Limb (tissue), 2 donors: ENCODE measurements around the gene SLC25A30.
"Not testable (repeated sequence)": the region's sequence is repeated elsewhere in the genome, so short reads cannot be mapped to it uniquely, and the experiment has no call there.

ENCODE experiments used
- DNase-seq, 2 donors: peaks; one replicate each; pipeline ENCODE4 v3.0.0-alpha.2; 2016; ENCODE audit errors: extremely low spot score in 2 of 2

Gene SLC25A30

GRCh38 chr13:45391926-45392325 lies 26.2 kb downstream of the SLC25A30 start:
- DNase-seq: no peak

DNA sequence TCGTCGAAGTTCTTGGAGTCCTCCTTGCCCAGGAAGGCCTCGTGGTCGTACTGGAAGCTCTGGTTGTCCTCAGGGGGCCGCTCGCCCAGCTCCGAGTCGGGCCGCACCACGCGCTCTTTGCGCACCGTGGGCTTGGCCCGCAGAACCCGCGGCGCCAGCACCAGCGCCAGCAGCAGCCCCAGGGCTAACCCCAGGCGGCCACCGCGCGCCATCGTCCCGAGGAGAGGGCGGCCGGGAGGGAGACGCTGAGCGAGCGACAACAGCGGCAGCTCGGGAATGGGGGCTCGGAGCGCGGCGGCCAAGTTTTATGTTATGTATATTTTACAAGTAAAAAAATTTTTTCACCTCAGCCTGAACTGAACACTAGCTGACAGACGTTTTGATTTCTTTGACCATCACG lies 27.0 kb downstream of the SLC25A30 start:
- not testable (repeated sequence) for DNase-seq

DNA sequence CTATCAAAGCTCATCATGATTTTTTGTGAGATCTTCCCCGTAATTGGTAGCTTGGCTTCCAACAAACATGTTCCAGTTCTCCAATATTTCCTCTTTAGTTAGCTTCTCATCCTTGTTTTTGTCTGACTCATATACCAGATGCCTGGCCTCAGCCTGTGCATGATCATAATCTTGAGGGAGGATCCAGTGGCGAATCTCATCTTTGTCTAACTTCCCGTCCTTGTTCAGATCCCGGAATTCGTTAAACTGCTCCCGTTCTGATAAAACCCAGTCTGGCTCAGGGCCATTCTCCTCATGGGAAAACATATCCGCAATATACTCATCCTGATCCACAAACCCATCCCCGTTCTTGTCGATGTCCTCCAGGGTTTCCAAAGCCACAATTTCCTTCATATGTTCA lies 27.8 kb downstream of the SLC25A30 start:
- not testable (repeated sequence) for DNase-seq

- DNase-seq: no peak
Observed at GRCh38 chr13:45388664-45389063, 29.5 kb downstream of the SLC25A30 start.

GRCh38 chr13:45386892-45387575 lies 31.1 kb downstream of the SLC25A30 start:
- DNase-seq: not testable (repeated sequence)

DNA sequence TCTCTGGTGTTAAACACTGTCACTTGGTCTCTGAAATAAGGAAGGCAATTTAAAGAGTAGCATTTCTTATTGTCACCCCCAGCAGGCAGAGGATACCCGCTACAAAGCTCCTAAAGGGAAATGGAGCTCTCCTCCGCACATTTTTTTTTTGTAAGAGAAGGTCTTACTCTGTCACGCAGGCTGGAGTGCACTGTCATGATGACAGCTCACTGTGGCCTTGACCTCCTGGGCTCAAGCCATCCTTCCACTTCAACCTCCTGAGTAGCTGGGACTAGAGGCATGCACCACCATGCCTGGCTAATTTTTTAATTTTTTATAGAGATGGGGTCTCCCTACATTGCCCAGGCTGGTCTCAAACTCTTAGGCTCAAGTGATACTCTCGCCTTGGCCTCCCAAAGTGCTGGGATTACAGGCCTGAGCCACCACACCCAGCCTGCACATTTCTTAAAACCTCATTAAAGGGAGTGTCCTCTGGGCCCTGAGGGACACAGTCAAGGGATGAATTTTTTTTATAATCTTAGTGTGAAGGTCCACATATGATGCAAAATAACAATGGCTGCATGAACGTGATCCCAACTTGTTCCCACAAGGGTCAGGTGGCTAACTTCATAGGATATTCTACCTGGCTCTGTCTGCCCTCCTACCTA lies 32.1 kb downstream of the SLC25A30 start:
- no peak for DNase-seq

DNA sequence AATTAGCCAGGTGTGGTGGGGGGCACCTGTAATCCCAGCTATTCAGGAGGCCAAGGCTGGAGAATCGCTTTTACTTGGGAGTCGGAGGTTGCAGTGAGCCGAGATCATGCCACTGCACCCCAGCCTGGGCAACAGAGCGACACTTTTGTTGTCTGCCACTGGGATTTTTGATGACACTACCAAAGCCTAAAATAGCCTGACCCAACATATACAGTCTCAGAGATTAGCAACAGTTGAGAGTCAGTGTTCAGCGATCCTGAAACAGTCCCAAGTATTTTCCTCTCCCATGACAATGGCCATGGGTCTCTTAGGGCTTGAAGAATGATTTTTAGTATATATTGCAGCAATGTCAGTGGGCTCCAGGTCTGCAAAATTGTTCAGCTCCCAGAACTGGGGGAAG lies 32.9 kb downstream of the SLC25A30 start:
- DNase-seq: no peak

- DNase-seq: no peak
Observed at GRCh38 chr13:45384474-45385174, 33.5 kb downstream of the SLC25A30 start.

- DNase-seq: not testable (repeated sequence)
Observed at GRCh38 chr13:45382739-45383138, 35.4 kb downstream of the SLC25A30 start.

DNA sequence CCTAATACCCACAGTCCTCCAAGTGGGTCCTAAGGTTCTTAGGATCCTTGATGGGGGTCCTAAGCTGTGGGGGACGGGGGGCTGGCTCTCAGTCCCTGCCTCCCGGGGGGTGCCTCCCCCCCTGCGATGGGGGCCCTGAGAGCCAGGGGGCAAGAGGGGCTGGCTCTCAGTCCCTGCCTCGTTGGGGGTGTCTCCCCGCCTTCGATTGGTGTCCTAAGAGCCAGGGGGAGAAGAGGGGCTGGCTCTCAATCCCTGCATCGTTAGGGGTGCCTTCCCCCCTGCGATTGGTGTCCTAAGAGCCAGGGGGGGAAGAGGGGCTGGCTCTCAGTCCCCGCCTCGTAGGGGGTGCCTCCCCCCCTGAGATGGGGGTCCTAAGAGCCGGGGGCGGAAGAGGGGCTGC lies 37.0 kb downstream of the SLC25A30 start:
- DNase-seq: no peak

- not testable (repeated sequence) for DNase-seq
Observed at GRCh38 chr13:45380708-45381107, 37.5 kb downstream of the SLC25A30 start.

GRCh38 chr13:45379516-45379915 lies 38.7 kb downstream of the SLC25A30 start:
- DNase-seq: not testable (repeated sequence)

GRCh38 chr13:45378786-45379185 lies 39.4 kb downstream of the SLC25A30 start:
- not testable (repeated sequence) for DNase-seq

DNA sequence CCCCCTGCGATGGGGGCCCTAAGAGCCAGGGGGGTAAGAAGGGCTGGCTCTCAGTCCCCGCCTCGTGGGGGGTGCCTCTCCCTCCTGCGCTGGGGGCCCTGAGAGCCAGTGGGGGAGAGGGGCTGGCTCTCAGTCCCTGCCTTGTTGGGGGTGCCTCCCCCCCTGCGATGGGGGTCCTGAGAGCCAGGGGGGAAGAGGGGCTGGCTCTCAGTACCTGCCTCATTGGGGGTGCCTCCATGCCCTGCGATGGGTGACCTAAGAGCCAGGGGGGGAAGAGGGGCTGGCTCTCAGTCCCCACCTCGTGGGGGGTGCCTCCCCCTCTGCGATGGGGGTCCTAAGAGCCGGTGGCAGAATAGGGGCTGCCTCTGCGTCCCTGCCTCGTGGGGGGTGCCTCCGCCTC lies 40.9 kb downstream of the SLC25A30 start:
- not testable (repeated sequence) for DNase-seq

DNA sequence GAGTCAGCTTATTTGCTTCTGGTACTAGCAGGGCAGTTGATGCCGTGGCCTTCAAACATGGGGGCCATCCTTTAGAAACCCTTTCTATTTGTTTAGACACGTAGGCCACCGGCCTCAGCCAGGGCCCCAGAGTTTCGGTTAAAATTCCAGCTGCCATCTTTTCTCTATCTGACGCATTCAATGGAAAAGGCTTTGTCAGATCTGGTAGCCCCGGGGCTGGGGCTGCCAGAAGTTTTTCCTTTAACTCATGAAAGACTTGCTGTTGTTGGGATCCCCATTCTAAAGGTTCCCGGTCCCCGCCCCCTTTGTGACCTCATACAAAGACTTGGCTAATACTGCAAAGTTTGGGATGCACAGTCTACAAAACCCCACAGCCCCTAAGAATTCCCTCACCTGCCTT lies 41.5 kb downstream of the SLC25A30 start:
- not testable (repeated sequence) for DNase-seq

DNA sequence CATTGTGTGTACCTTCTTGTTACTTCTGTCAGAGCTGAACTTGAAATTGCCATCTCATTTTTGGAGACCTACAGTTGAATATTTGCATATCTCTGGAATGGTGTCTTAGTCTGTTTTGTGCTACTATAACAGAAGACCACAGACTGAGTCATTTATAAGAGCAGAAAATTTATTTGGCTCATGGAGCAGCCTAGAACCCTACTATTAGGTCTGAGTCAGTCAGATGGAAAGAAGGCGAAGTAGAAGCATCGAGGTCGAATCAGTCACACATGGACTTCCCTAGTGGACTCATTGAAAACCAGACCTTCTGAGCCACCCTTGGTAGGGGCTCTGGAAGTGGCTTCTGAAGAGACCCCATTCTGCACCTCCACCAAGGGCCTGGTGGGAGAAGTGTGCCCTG lies 43.3 kb downstream of the SLC25A30 start:
- no peak for DNase-seq

GRCh38 chr13:45373162-45373547 lies 45.0 kb downstream of the SLC25A30 start:
- no peak for DNase-seq

DNA sequence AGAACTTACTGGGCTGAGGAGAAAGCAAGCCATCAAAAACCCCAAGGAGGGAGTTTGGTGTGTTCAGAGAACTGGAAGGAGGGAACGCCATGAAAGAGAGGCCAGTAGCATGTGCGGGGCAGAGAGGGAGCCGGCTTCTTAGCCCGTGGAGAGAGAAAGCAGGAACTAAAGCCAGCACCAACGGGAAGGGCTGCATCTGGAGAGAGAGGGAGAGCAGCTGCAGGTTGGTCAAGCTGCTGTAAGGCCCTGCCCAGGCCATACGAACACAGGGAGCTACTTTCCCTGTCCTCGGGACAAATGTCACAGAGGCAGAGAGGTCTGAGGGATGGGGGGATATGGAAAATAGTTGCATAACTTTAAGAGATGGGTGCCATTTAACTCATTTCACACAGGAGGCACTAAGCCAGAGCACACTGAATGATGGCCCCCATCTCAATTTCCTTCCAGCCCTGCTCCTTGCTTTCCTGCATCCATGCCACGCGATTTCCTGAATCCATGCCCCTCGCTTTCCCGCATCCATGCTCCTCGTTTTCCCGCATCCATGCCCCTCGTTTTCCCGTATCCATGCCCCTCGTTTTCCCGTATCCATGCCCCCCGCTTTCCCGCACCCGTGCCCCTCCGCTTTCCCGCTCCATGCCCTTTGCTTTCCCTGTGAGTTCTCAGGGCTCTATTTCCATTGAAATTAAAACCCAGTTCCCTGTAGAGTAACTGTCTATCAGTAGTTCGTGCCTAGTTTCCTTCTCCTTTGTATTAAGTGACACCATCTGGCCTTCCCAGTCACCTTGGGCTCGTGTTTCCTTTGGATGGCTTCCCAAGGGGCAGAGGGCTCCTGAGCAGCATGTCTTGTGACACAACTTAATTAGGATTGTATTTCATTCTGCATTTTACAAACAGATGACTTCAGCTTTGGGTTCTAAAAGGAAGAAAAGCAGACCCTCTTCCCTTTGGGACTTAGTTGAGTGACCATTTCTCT lies 45.7 kb downstream of the SLC25A30 start:
- DNase-seq: no peak

DNA sequence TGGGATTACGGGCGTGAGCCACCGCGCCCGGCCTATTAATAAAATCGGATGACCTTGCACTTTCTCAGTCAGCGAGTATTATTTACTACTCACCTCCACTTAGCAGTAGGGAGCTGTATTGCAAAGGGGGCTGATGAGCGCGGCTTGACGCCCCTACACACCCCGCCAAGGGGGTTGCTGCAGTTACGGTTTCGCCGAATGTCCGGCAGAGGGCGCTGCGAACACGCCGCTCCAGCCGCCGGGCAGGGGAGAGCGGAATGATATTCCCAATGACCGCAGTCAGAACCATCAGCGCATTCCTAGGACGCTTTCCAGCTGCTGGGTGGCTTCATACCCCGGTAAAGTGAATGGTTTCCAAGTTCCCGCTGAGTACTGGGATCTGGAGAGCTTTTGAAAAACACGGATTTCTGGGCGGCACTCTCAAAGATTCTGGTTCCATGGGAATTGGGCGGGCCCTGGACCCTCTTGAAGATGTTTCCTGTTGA lies 47.2 kb downstream of the SLC25A30 start:
- DNase-seq: peak; percentile 84 to 85

DNA sequence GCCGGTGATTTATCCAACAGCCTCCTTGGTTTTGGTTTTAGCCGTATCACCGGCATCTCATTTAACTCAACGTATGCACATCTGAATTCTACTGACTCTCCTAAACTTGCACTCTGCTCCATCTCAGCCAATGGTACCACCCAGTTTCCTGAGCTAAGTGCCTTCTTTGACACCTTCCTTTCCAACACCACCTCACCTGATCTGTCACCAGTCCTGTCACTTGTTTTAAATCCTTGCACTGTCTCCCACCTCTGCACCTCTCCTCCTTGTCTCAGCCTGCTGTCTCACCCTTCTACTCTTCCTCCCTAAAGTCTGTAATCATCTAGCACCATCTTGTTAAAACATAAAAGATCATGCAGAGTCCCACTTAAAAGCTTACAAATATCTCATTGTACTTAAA lies 49.1 kb downstream of the SLC25A30 start:
- no peak for DNase-seq

GRCh38 chr13:45368571-45368970 lies 49.6 kb downstream of the SLC25A30 start:
- DNase-seq: no peak
